ENCODE measurements around the gene DZANK1.

DNA sequence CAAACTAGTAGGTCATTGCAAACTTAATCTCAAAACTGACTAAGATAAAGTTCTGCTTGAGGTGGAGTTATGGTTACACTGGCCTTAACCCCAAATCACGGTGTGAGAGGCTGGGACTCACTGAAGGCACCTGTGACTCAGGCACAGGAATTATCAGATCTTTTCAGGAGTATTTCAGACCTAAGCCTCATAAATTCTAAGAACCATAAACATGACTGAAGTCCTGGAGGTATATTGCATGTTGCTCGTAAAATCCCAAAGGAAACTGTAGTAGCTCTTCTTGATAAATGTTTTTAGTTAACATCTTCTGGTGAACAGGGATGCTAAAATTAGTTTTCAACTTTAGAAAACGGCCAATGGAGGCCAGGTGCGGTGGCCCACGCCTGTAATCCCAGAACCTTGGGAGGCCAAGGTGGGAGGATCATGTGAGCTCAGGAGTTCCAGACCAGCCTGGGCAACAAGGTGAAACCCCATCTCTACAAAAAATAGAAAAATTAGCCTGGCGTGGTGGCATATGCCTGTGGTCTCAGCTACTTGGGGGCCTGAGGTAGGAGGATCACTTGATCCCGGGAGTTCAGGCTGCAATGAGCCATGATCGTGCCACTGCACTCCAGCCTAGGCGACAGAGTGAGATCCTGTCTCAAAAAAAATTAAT, 36.5 kb downstream of the DZANK1 start:
- no peak for TF ChIP-seq POLR2A (IDR thresholded peaks at IDR 0.05; ENCODE audit: control extremely low read depth in 1 of 2, low read depth in 2 of 2, low read length in 2 of 2)
- TF ChIP-seq, protein P1, sequence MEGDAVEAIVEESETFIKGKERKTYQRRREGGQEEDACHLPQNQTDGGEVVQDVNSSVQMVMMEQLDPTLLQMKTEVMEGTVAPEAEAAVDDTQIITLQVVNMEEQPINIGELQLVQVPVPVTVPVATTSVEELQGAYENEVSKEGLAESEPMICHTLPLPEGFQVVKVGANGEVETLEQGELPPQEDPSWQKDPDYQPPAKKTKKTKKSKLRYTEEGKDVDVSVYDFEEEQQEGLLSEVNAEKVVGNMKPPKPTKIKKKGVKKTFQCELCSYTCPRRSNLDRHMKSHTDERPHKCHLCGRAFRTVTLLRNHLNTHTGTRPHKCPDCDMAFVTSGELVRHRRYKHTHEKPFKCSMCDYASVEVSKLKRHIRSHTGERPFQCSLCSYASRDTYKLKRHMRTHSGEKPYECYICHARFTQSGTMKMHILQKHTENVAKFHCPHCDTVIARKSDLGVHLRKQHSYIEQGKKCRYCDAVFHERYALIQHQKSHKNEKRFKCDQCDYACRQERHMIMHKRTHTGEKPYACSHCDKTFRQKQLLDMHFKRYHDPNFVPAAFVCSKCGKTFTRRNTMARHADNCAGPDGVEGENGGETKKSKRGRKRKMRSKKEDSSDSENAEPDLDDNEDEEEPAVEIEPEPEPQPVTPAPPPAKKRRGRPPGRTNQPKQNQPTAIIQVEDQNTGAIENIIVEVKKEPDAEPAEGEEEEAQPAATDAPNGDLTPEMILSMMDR (IDR thresholded peaks at IDR 0.05; ENCODE audit: control extremely low read depth in 1 of 3, insufficient read depth in 1 of 3, low read depth in 1 of 3, low read length in 3 of 3): no peak
- TF ChIP-seq EZH2 (IDR thresholded peaks at IDR 0.05; ENCODE audit: low read depth, low read length, severe bottlenecking): no peak
- no peak for TF ChIP-seq BRCA1 (IDR thresholded peaks at IDR 0.05; ENCODE audit: low read depth, low read length)
- no peak for TF ChIP-seq YY1 (IDR thresholded peaks at IDR 0.05; ENCODE audit: low read depth, low read length)
- no peak for TF ChIP-seq NRF1 (IDR thresholded peaks at IDR 0.05; ENCODE audit: low read depth, low read length)
- TF ChIP-seq CEBPB (IDR thresholded peaks at IDR 0.05; ENCODE audit: low read depth, low read length): no peak
- TF ChIP-seq TAF1 (IDR thresholded peaks at IDR 0.05; ENCODE audit: low read depth, low read length): no peak
